ENCODE measurements around the gene DNAJC17. TPM values are rescaled to one million over a fixed set of nuclear protein-coding genes. Genes with fewer than 3 reads are reported as not detected.

DNAJC17 gene
- total RNA-seq, 1 donor from 2014 or later, result 44.4 TPM

- H3K36me3 Mint-ChIP-seq (ENCODE audit: low read depth), result peaks cover 26% of the 10 kb centered on the region
- no peak overlapping the region for H3K27ac Mint-ChIP-seq
- H3K4me3 Mint-ChIP-seq (ENCODE audit: low read depth), result no peak overlapping the region
- intact Hi-C loops (cut with micrococcal nuclease), result no loop called here
- DNase-seq (ENCODE audit: low spot score), result no peak
- peaks cover 16% of the 10 kb centered on the region for H3K4me1 Mint-ChIP-seq (ENCODE audit: low read depth)
- no peaks in the 10 kb centered on the region for H3K27me3 Mint-ChIP-seq (ENCODE audit: low read depth)
- H3K9me3 Mint-ChIP-seq, result no peaks in the 10 kb centered on the region
Measured at GRCh38 chr15:40796512-40796911, 10.8 kb downstream of the DNAJC17 start.

- no peak for DNase-seq (ENCODE audit: low spot score)
Measured at GRCh38 chr15:40796041-40796440, 11.2 kb downstream of the DNAJC17 start.

DNA sequence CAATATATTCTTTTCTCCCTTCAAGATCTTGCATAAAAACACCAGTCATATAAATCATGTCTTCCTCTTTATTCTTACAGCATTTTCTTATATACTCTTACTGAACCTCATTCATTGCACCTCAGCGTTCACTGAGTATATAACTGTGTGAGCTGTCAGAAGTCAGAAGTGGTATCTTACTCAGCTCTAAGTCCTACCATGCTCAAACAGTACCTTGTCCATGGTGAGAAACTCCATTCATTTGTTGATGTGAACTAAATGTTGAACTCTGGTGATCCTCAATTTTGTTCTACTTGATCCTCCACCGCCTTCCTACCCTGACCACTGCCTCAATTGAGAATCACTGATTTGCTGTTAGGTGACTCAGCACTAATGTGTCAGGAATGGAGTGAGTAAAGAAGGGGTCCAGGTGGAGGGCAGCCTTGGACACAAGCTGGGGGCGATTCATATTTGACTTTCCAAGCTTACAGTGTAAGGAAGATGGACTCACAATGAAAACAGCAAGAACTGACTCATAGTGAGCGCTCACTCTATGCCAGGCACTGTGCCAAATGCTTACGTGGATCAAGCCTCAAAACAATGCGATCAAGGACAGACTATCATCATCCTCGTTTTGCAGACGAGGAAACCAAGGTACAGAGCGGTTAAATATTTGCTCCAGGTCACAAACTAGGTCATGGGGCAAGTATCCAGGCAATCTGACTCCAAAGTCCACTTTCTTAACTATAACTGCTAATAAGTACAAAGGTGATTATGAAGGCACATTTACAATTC is 13.9 kb downstream of the DNAJC17 start:
- Mint-ChIP-seq H3K4me3 (ENCODE audit: low read depth) (no peak overlapping the region), H3K27ac (peak overlapping the region; percentile 42), H3K27me3 (ENCODE audit: low read depth) (no peaks in the 10 kb centered on the region), H3K36me3 (ENCODE audit: low read depth) (peaks cover 17% of the 10 kb centered on the region), H3K4me1 (ENCODE audit: low read depth) (peaks cover 15% of the 10 kb centered on the region), H3K9me3 (no peaks in the 10 kb centered on the region)
- intact Hi-C loops (cut with micrococcal nuclease), result no loop called here
- DNase-seq (ENCODE audit: low spot score), result no peak

More at GRCh38 chr15:40796041-40796440, 11.2 kb downstream of the DNAJC17 start:
- Mint-ChIP-seq H3K4me1 (ENCODE audit: low read depth) (peaks cover 16% of the 10 kb centered on the region), H3K27me3 (ENCODE audit: low read depth) (no peaks in the 10 kb centered on the region), H3K27ac (no peak overlapping the region), H3K4me3 (ENCODE audit: low read depth) (no peak overlapping the region), H3K9me3 (no peaks in the 10 kb centered on the region), H3K36me3 (ENCODE audit: low read depth) (peaks cover 24% of the 10 kb centered on the region)
- intact Hi-C loops (cut with micrococcal nuclease), result no loop called here

GRCh38 chr15:40792394-40792793 is 14.9 kb downstream of the DNAJC17 start:
- intact Hi-C loops (cut with micrococcal nuclease), result no loop called here
- Mint-ChIP-seq H3K27me3 (ENCODE audit: low read depth) (no peaks in the 10 kb centered on the region), H3K4me3 (ENCODE audit: low read depth) (no peak overlapping the region), H3K36me3 (ENCODE audit: low read depth) (peaks cover 10% of the 10 kb centered on the region), H3K9me3 (no peaks in the 10 kb centered on the region), H3K27ac (no peak overlapping the region), H3K4me1 (ENCODE audit: low read depth) (peaks cover 18% of the 10 kb centered on the region)
- DNase-seq (ENCODE audit: low spot score), result no peak

GRCh38 chr15:40790718-40791117 is 16.6 kb downstream of the DNAJC17 start:
- Mint-ChIP-seq H3K4me3 (ENCODE audit: low read depth) (no peak overlapping the region), H3K4me1 (ENCODE audit: low read depth) (peaks cover 20% of the 10 kb centered on the region), H3K27me3 (ENCODE audit: low read depth) (no peaks in the 10 kb centered on the region), H3K9me3 (no peaks in the 10 kb centered on the region), H3K36me3 (ENCODE audit: low read depth) (peaks cover 10% of the 10 kb centered on the region), H3K27ac (no peak overlapping the region)
- no peak for DNase-seq (ENCODE audit: low spot score)
- intact Hi-C loops (cut with micrococcal nuclease), result no loop called here

- intact Hi-C loops (cut with micrococcal nuclease), result no loop called here
- Mint-ChIP-seq H3K9me3 (no peaks in the 10 kb centered on the region), H3K36me3 (ENCODE audit: low read depth) (peaks cover 10% of the 10 kb centered on the region), H3K27me3 (ENCODE audit: low read depth) (no peaks in the 10 kb centered on the region), H3K4me1 (ENCODE audit: low read depth) (peaks cover 20% of the 10 kb centered on the region), H3K4me3 (ENCODE audit: low read depth) (no peak overlapping the region), H3K27ac (no peak overlapping the region)
- DNase-seq (ENCODE audit: low spot score), result no peak
Measured at GRCh38 chr15:40789999-40790398, 17.3 kb downstream of the DNAJC17 start.

DNA sequence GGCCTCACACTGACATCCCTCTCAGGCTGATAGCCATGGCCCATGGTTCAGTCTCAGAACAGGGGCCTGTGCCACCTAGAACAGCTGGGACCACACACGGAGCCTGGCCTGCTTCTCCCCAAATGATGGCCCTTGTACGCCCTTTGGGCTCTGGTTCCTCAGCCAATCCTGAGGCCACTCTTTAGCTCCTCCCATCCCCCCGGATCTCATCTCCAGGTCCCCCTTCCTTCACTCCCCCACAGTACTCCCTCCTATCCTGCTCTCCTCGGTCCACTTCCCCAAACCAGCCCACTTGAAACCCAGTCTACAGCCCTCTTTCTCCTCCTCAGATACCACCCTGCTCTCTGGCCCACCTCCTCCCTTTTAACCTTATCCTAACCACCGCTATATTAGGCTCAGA is 18.2 kb downstream of the DNAJC17 start:
- H3K27ac Mint-ChIP-seq, result peak overlapping the region; percentile 9
- no peak overlapping the region for H3K4me3 Mint-ChIP-seq (ENCODE audit: low read depth)
- intact Hi-C loops (cut with micrococcal nuclease), result no loop called here
- H3K36me3 Mint-ChIP-seq (ENCODE audit: low read depth), result peaks cover 10% of the 10 kb centered on the region
- H3K27me3 Mint-ChIP-seq (ENCODE audit: low read depth), result no peaks in the 10 kb centered on the region
- peaks cover 20% of the 10 kb centered on the region for H3K4me1 Mint-ChIP-seq (ENCODE audit: low read depth)
- no peak for DNase-seq (ENCODE audit: low spot score)
- H3K9me3 Mint-ChIP-seq, result no peaks in the 10 kb centered on the region

GRCh38 chr15:40787991-40788390 is 19.3 kb downstream of the DNAJC17 start:
- Mint-ChIP-seq H3K36me3 (ENCODE audit: low read depth) (peaks cover 7% of the 10 kb centered on the region), H3K27me3 (ENCODE audit: low read depth) (no peaks in the 10 kb centered on the region), H3K4me1 (ENCODE audit: low read depth) (peaks cover 17% of the 10 kb centered on the region), H3K9me3 (no peaks in the 10 kb centered on the region), H3K27ac (peak overlapping the region; percentile 15), H3K4me3 (ENCODE audit: low read depth) (no peak overlapping the region)
- no peak for DNase-seq (ENCODE audit: low spot score)
- intact Hi-C loops (cut with micrococcal nuclease), result no loop called here

DNA sequence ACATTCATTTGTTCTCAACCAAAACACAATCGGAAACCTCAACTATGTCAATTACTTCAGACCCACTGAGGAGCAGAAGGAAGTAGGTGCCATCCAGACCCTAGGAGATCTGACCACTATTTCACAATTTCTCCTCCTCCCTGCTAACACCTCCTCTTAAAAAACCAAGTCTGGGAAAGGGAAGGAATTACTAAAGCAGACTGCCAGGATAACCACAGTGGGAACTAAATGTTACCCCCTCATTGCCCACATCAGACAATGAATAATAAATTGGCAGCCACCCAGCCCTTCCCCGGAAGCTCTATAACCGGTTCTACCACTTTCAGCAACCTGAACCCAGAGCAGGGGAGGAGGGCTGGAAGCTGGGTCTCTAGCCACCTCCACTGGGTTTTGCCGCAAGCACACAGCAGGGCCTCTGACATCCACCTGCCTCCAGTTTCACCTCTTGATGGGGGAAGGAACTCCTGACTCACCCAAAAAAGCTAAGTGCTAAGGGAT is 19.9 kb downstream of the DNAJC17 start:
- peak overlapping the region; percentile 15 for H3K27ac Mint-ChIP-seq
- intact Hi-C loops (cut with micrococcal nuclease), result no loop called here
- H3K36me3 Mint-ChIP-seq (ENCODE audit: low read depth), result peaks cover 7% of the 10 kb centered on the region
- no peak overlapping the region for H3K4me3 Mint-ChIP-seq (ENCODE audit: low read depth)
- no peak for DNase-seq (ENCODE audit: low spot score)
- no peaks in the 10 kb centered on the region for H3K27me3 Mint-ChIP-seq (ENCODE audit: low read depth)
- peaks cover 20% of the 10 kb centered on the region for H3K4me1 Mint-ChIP-seq (ENCODE audit: low read depth)
- no peaks in the 10 kb centered on the region for H3K9me3 Mint-ChIP-seq

- no peak overlapping the region for H3K4me3 Mint-ChIP-seq (ENCODE audit: low read depth)
- no peaks in the 10 kb centered on the region for H3K27me3 Mint-ChIP-seq (ENCODE audit: low read depth)
- no peak for DNase-seq (ENCODE audit: low spot score)
- intact Hi-C loops (cut with micrococcal nuclease), result no loop called here
- H3K4me1 Mint-ChIP-seq (ENCODE audit: low read depth), result peaks cover 20% of the 10 kb centered on the region
- no peaks in the 10 kb centered on the region for H3K9me3 Mint-ChIP-seq
- H3K27ac Mint-ChIP-seq, result no peak overlapping the region
- H3K36me3 Mint-ChIP-seq (ENCODE audit: low read depth), result no peaks in the 10 kb centered on the region
Measured at GRCh38 chr15:40785814-40786213, 21.5 kb downstream of the DNAJC17 start.

DNA sequence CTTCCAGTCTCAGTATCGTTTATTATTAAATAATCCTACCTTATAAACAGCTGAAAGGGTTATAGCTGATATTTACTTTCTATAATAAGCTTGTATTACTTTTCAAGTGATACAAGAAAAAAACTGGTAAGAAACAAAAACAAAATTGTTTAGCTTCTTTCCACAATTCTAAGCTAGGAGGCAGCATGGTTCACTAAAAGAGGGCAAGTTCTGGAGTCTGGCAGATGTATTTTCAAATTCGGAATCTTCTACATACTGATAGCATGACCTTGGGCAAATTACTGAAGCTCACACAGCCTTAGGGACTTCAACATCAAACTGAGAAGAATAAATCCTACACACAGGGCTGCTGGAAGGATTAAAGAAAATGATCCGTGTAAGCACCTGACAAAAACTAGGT is 22.1 kb downstream of the DNAJC17 start:
- H3K36me3 Mint-ChIP-seq (ENCODE audit: low read depth), result peaks cover 2% of the 10 kb centered on the region
- intact Hi-C loops (cut with micrococcal nuclease), result no loop called here
- peaks cover 20% of the 10 kb centered on the region for H3K4me1 Mint-ChIP-seq (ENCODE audit: low read depth)
- no peak for DNase-seq (ENCODE audit: low spot score)
- no peak overlapping the region for H3K27ac Mint-ChIP-seq
- no peaks in the 10 kb centered on the region for H3K27me3 Mint-ChIP-seq (ENCODE audit: low read depth)
- no peaks in the 10 kb centered on the region for H3K9me3 Mint-ChIP-seq
- no peak overlapping the region for H3K4me3 Mint-ChIP-seq (ENCODE audit: low read depth)

DNA sequence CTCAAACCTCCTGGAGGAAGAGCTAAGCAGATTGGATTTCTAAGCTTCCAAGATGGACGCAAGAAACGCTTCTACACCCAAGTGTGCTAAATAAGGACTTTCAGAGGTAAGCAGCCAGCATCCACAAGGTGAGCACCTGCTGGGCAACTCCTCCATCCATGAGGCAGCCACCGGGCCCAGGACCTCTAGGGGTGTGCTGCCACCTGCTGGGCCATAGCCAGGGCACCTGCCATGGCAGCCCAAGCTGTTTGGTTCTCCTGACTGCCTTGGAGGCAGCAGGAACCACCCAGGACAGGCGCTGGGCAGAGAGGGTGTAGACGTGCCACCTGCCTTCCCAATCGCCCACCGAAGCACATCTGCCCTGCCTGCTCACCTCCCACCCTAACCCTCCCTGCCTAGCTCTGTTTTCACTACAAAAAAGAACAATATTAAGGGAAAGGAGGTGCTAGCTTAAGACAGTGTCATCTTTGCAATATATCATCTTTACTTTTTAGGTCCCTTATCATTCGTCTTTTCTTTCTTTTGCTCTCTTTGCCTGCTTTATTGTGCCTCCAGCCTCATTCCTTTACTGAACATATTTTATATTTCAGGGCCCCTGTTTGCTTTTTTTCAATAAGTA is 24.6 kb downstream of the DNAJC17 start:
- Mint-ChIP-seq H3K27me3 (ENCODE audit: low read depth) (no peaks in the 10 kb centered on the region), H3K4me3 (ENCODE audit: low read depth) (no peak overlapping the region), H3K9me3 (no peaks in the 10 kb centered on the region), H3K27ac (no peak overlapping the region), H3K4me1 (ENCODE audit: low read depth) (peaks cover 16% of the 10 kb centered on the region), H3K36me3 (ENCODE audit: low read depth) (peaks cover 9% of the 10 kb centered on the region)
- intact Hi-C loops (cut with micrococcal nuclease), result loop anchor here (2.0 kb wide), 1 partner anchor 104 kb away; no protein-coding TSS in a partner anchor
- DNase-seq (ENCODE audit: low spot score), result peak; percentile 65

DNA sequence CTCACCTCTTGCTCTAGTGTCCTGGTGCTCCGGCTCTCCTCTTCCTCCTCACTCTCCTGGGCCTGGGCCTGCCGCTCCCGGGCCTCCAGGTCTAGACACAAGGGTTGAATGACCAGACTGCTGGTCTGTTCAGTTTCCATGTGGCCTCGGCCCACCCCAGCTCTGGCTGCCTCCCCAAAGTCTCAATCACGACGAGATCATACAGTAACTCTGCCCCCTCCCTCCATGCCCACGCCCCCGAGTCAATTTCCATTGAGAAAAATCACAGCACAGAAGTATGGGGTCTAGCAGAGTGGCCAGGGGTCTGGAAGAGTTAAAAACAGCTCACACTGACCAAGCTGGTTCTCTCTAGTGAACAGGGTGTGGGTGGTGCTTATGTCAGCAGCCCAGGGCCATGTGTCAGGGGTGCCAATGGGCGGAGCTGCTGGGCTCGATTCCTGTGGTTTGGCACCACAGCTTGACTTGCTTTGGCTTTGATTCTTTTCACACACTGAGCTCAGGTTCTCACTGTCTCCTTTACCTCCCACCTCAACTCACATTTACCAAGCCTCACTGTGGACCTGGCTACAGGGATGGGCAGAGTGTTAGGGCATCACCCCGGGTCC is 30.6 kb downstream of the DNAJC17 start:
- H3K4me1 Mint-ChIP-seq (ENCODE audit: low read depth), result peaks cover 2% of the 10 kb centered on the region
- peaks cover 31% of the 10 kb centered on the region for H3K36me3 Mint-ChIP-seq (ENCODE audit: low read depth)
- intact Hi-C loops (cut with micrococcal nuclease), result no loop called here
- peak overlapping the region; percentile 16 for H3K27ac Mint-ChIP-seq
- H3K27me3 Mint-ChIP-seq (ENCODE audit: low read depth), result no peaks in the 10 kb centered on the region
- no peak for DNase-seq (ENCODE audit: low spot score)
- no peaks in the 10 kb centered on the region for H3K9me3 Mint-ChIP-seq
- no peak overlapping the region for H3K4me3 Mint-ChIP-seq (ENCODE audit: low read depth)
